Neural progenitor cell (in vitro differentiated cells): ENCODE measurements around the gene QARS1. TPM values are rescaled to one million over a fixed set of nuclear protein-coding genes. Genes with fewer than 3 reads are reported as not detected.

Source experiments
- DNase-seq: peaks from one replicate; pipeline ENCODE4 v3.0.0-alpha.2; 2016; ENCODE audit warnings: low spot score
- H2AFZ ChIP-seq: fragments of 200-600 bp; sonication (generic); replicated peaks from 2 replicates; pipeline ENCODE4 v1.6.1; 2016; ENCODE audit warnings: antibody characterized with exemption
- H3F3A ChIP-seq: fragments of 200-600 bp; sonication (generic); 2 replicates; pipeline ENCODE4 v1.6.1; 2016; ENCODE audit warnings: antibody characterized with exemption, low read depth
- H3K27ac ChIP-seq: fragments of 200-600 bp; sonication (generic); 2 replicates; pipeline ENCODE4 v1.5.1; 2016; ENCODE audit warnings: mild to moderate bottlenecking
- H3K27me3 ChIP-seq: fragments of 200-600 bp; sonication (generic); 2 replicates; pipeline ENCODE4 v1.6.1; 2016; ENCODE audit warnings: mild to moderate bottlenecking, moderate library complexity
- H3K36me3 ChIP-seq: fragments of 200-600 bp; sonication (generic); 2 replicates; pipeline ENCODE4 v1.5.1; 2016
- H3K4me1 ChIP-seq: fragments of 200-600 bp; sonication (generic); 2 replicates; pipeline ENCODE4 v1.6.1; 2016; ENCODE audit warnings: mixed run types
- H3K4me2 ChIP-seq: fragments of 200-600 bp; sonication (generic); 2 replicates; pipeline ENCODE4 v1.6.1; 2016
- H3K4me3 ChIP-seq: fragments of 200-600 bp; sonication (generic); 2 replicates; pipeline ENCODE4 v1.5.1; 2016
- H3K79me2 ChIP-seq: fragments of 200-600 bp; sonication (generic); 2 replicates; pipeline ENCODE4 v1.6.1; 2016; ENCODE audit warnings: low read depth
- H3K9ac ChIP-seq: fragments of 200-600 bp; sonication (generic); 2 replicates; pipeline ENCODE4 v1.6.1; 2016
- H3K9me3 ChIP-seq: fragments of 200-600 bp; sonication (generic); 2 replicates; pipeline ENCODE4 v1.5.1; 2016; ENCODE audit warnings: low read depth
- H4K20me1 ChIP-seq: fragments of 200-600 bp; sonication (generic); 2 replicates; pipeline ENCODE4 v1.6.1; 2016; ENCODE audit warnings: low read depth
- H3K27ac Mint-ChIP-seq: 3 replicates; pipeline ENCODE4 v1.8.0; 2021; ENCODE audit warnings: mixed read lengths
- H3K27me3 Mint-ChIP-seq: 2 replicates; pipeline ENCODE4 v1.8.0; 2022; ENCODE audit warnings: low read depth, mild to moderate bottlenecking, inconsistent platforms, moderate library complexity, mixed read lengths; ENCODE audit not compliant: insufficient read depth
- H3K36me3 Mint-ChIP-seq: 3 replicates; pipeline ENCODE4 v1.8.0; 2021; ENCODE audit warnings: mixed read lengths
- H3K4me1 Mint-ChIP-seq: 3 replicates; pipeline ENCODE4 v1.8.0; 2021; ENCODE audit warnings: mixed read lengths
- H3K4me3 Mint-ChIP-seq: 3 replicates; pipeline ENCODE4 v1.8.0; 2021; ENCODE audit warnings: mild to moderate bottlenecking, moderate library complexity, mixed read lengths
- H3K9me3 Mint-ChIP-seq: 3 replicates; pipeline ENCODE4 v1.8.0; 2020; ENCODE audit warnings: mixed read lengths
- microRNA-seq: library from miRNA; unstranded; fragments of <30 nt; microRNA quantifications from one replicate; pipeline ENCODE4, GENCODE V29; 2016
- small RNA-seq: library from RNA; depleted of rRNA; stranded (forward); fragments of <200 nt; gene quantifications from one replicate; pipeline ENCODE3, GENCODE V24; 2015
- total RNA-seq: library from RNA; depleted of rRNA; stranded (reverse); fragments of >200 nt; gene quantifications from 2 replicates; pipeline ENCODE4 v1.2.3, GENCODE V29; 2015; ENCODE audit warnings: low replicate concordance
- TF ChIP-seq, protein P1 (sequence below): fragments of 200-600 bp; sonication (generic); IDR thresholded peaks from 2 replicates; pipeline ENCODE4 v1.5.1; 2017; ENCODE audit warnings: antibody characterized with exemption, mild to moderate bottlenecking

Gene QARS1
- total RNA-seq, 1 donor from 2014 or later, result 240 TPM

DNA sequence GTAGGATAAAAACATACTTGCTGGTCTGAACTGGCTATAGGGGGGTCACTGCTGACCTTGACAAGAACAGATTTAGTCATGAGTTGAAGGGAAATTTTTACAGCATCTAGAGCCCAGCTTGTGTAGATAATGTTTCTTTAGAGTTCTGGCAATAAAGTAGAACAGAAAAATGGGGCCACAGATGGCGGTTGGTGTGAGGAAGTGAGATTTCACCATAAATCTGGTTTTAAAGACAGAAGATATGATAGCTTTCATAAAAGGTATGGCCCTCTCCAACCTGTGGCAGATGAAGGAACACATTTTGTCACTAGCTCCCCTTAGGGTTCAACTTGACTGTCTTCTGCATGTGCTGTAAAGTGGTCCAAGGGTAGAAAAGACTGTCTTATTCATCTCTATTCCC, 51.0 kb downstream of the QARS1 start:
- Histone ChIP-seq H3K27me3 (no peaks in the 10 kb centered on the region), H3K4me3 (no peak overlapping the region), H4K20me1 (peaks cover 19% of the 10 kb centered on the region), H3K36me3 (peaks cover 5% of the 10 kb centered on the region), H3K27ac (no peak overlapping the region), H3K9me3 (no peaks in the 10 kb centered on the region), H3K4me1 (no peaks in the 10 kb centered on the region), H3K79me2 (peaks cover 29% of the 10 kb centered on the region), H3K9ac (no peak overlapping the region), H3F3A (no peaks in the 10 kb centered on the region), H2AFZ (no peak overlapping the region), H3K4me2 (no peak overlapping the region)
- peaks cover 46% of the 10 kb centered on the region for H3K36me3 Mint-ChIP-seq
- no peak for DNase-seq
- H3K27me3 Mint-ChIP-seq, result no peaks in the 10 kb centered on the region
- no peaks in the 10 kb centered on the region for H3K9me3 Mint-ChIP-seq
- no peak overlapping the region for H3K27ac Mint-ChIP-seq
- no peaks in the 10 kb centered on the region for H3K4me1 Mint-ChIP-seq
- TF ChIP-seq, protein P1, sequence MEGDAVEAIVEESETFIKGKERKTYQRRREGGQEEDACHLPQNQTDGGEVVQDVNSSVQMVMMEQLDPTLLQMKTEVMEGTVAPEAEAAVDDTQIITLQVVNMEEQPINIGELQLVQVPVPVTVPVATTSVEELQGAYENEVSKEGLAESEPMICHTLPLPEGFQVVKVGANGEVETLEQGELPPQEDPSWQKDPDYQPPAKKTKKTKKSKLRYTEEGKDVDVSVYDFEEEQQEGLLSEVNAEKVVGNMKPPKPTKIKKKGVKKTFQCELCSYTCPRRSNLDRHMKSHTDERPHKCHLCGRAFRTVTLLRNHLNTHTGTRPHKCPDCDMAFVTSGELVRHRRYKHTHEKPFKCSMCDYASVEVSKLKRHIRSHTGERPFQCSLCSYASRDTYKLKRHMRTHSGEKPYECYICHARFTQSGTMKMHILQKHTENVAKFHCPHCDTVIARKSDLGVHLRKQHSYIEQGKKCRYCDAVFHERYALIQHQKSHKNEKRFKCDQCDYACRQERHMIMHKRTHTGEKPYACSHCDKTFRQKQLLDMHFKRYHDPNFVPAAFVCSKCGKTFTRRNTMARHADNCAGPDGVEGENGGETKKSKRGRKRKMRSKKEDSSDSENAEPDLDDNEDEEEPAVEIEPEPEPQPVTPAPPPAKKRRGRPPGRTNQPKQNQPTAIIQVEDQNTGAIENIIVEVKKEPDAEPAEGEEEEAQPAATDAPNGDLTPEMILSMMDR, result no peak
- no peak overlapping the region for H3K4me3 Mint-ChIP-seq

Small RNAs within 50 kb of the gene (microRNA-seq; reads per million reads assigned to microRNA genes)
- gene MIR6890, result not detected

Small RNAs within 50 kb of the gene (small RNA-seq; reads per million reads assigned to genes)
- gene RN7SL182P, result not detected

Other genes with a start within 250 kb of the QARS1 start
- gene SLC25A20, start 205.9 kb downstream of the QARS1 start, total RNA-seq, result 4.3 and 12.5 TPM in 2 replicates
- gene ARIH2, start 185.9 kb downstream of the QARS1 start, total RNA-seq, result 81.6 and 101 TPM in 2 replicates
- gene P4HTM, start 114.5 kb downstream of the QARS1 start, total RNA-seq, result 15.3 and 34.6 TPM in 2 replicates
- 131 and 215 TPM in 2 replicates for gene WDR6, start 97.4 kb downstream of the QARS1 start, total RNA-seq
- 32.9 and 57.4 TPM in 2 replicates for gene DALRD3, start 86.2 kb downstream of the QARS1 start, total RNA-seq
- 26.2 and 36.8 TPM in 2 replicates for gene NDUFAF3, start 82.6 kb downstream of the QARS1 start, total RNA-seq
- 271 and 313 TPM in 2 replicates for gene IMPDH2, start 75.4 kb downstream of the QARS1 start, total RNA-seq
- 167 and 208 TPM in 2 replicates for gene QRICH1, start 10.7 kb downstream of the QARS1 start, total RNA-seq
- gene USP19, start 16.1 kb upstream of the QARS1 start, total RNA-seq, result 36.0 and 60.6 TPM in 2 replicates
- 75.4 and 137 TPM in 2 replicates for gene LAMB2, start 28.3 kb upstream of the QARS1 start, total RNA-seq
- 18.8 and 41.9 TPM in 2 replicates for gene CCDC71, start 61.6 kb upstream of the QARS1 start, total RNA-seq
- gene KLHDC8B, start 66.8 kb upstream of the QARS1 start, total RNA-seq, result 14.8 and 45.1 TPM in 2 replicates
- 3.0 and 3.4 TPM in 2 replicates for gene C3orf62, start 172.5 kb upstream of the QARS1 start, total RNA-seq
- gene USP4, start 235.3 kb upstream of the QARS1 start, total RNA-seq, result 17.7 and 21.0 TPM in 2 replicates